ENCODE results near the gene RPS4Y2. TPM values are rescaled to one million over a fixed set of nuclear protein-coding genes. Genes with fewer than 3 reads are reported as not detected.

The RPS4Y2 gene
- polyA plus RNA-seq (2012; rRNA removed), result not detected in 2 replicates
- not detected in 2 replicates for polyA plus RNA-seq (2012; cell fraction: cytosol; rRNA removed)
- polyA plus RNA-seq (2012; cell fraction: nucleus; rRNA removed), result not detected in 2 replicates

- no peak within 1 kb of the TSS for H2AFZ ChIP-seq (ENCODE audit: low read depth)
- H3K27me3 ChIP-seq (ENCODE audit: insufficient read depth), result no peaks in the 10 kb centered on the region
- no peak within 1 kb of the TSS for H3K4me3 ChIP-seq (ENCODE audit: low read depth in 2 of 2, low read length in 1 of 2)
- H3K9me2 ChIP-seq, result no peaks in the 10 kb centered on the region
- no peak within 1 kb of the TSS for H3K9ac ChIP-seq
- H3K9me3 ChIP-seq, result no peaks in the 10 kb centered on the region
- no peaks in the 10 kb centered on the region for H3F3A ChIP-seq (replicated peaks; ENCODE audit: insufficient read depth)
- H4K20me1 ChIP-seq (ENCODE audit: insufficient read depth), result no peaks in the 10 kb centered on the region
- ChIA-PET POLR2A (no interaction called here), CTCF (no interaction called here)
- H3K79me2 ChIP-seq (ENCODE audit: insufficient read depth), result no peaks in the 10 kb centered on the region
- WGBS (ENCODE audit: low lambda C conversion rate), result no CpG with 5 or more reads among the region's 20 CpGs
- no peak within 1 kb of the TSS for H3K4me2 ChIP-seq
- H3K27ac ChIP-seq (ENCODE audit: low read depth in 2 of 2, low read length in 1 of 2), result no peak within 1 kb of the TSS
- no peaks in the 10 kb centered on the region for H3K36me3 ChIP-seq (replicated peaks in 1 of 2; ENCODE audit: control insufficient read depth in 1 of 2, insufficient read depth in 2 of 2, low read length in 1 of 2)
- no peak for DNase-seq
- no peaks in the 10 kb centered on the region for H3K4me1 ChIP-seq (ENCODE audit: control insufficient read depth in 1 of 2, insufficient read depth in 2 of 2, low read depth in 1 of 2, low read length in 1 of 2)
- TF ChIP-seq REST (IDR thresholded peaks at IDR 0.05; ENCODE audit: low read depth, low read length) (no peak), TAF1 (IDR thresholded peaks at IDR 0.05; ENCODE audit: borderline replicate concordance, low read depth, low read length) (no peak), ELF1 (IDR thresholded peaks at IDR 0.05) (no peak), CHD2 (IDR thresholded peaks at IDR 0.05; ENCODE audit: low read length, partially characterized antibody) (no peak), RAD21 (IDR thresholded peaks at IDR 0.05; ENCODE audit: low read length) (no peak), CTCF (IDR thresholded peaks at IDR 0.05) (no peak), MXI1 (IDR thresholded peaks at IDR 0.05; ENCODE audit: low read depth, low read length) (no peak), GABPA (IDR thresholded peaks at IDR 0.05; ENCODE audit: low read depth) (no peak), NFIC (IDR thresholded peaks at IDR 0.05; ENCODE audit: borderline replicate concordance) (no peak), RXRA (IDR thresholded peaks at IDR 0.05; ENCODE audit: borderline replicate concordance, low read depth) (no peak), FOXM1 (IDR thresholded peaks at IDR 0.05; ENCODE audit: low read depth) (no peak), USF1 (IDR thresholded peaks at IDR 0.05; ENCODE audit: borderline replicate concordance, low read depth) (no peak)
Measured at GRCh38 chrY:20755808-20756207, at the start of gene RPS4Y2. RPS4Y2 (plus strand) TSS chrY:20756108; CDS start chrY:20756164, 56 bp downstream.

- Histone ChIP-seq H3K27me3 (ENCODE audit: insufficient read depth) (no peaks in the 10 kb centered on the region), H3K36me3 (replicated peaks in 1 of 2; ENCODE audit: control insufficient read depth in 1 of 2, insufficient read depth in 2 of 2, low read length in 1 of 2) (no peaks in the 10 kb centered on the region), H4K20me1 (ENCODE audit: insufficient read depth) (no peaks in the 10 kb centered on the region), H3K9me2 (no peaks in the 10 kb centered on the region), H3K79me2 (ENCODE audit: insufficient read depth) (no peaks in the 10 kb centered on the region), H3F3A (replicated peaks; ENCODE audit: insufficient read depth) (no peaks in the 10 kb centered on the region), H3K4me2 (no peak overlapping the region), H3K4me1 (ENCODE audit: control insufficient read depth in 1 of 2, insufficient read depth in 2 of 2, low read depth in 1 of 2, low read length in 1 of 2) (no peaks in the 10 kb centered on the region), H3K4me3 (ENCODE audit: low read depth in 2 of 2, low read length in 1 of 2) (no peak overlapping the region), H3K9ac (no peak overlapping the region), H3K9me3 (no peaks in the 10 kb centered on the region), H2AFZ (ENCODE audit: low read depth) (no peak overlapping the region), H3K27ac (ENCODE audit: low read depth in 2 of 2, low read length in 1 of 2) (no peak overlapping the region)
- POLR2A ChIA-PET, result no interaction called here
- TF ChIP-seq MEF2A (IDR thresholded peaks at IDR 0.05; ENCODE audit: borderline replicate concordance, low read depth) (no peak), REST (IDR thresholded peaks at IDR 0.05; ENCODE audit: low read depth, low read length) (no peak), TEAD4 (IDR thresholded peaks at IDR 0.05; ENCODE audit: borderline replicate concordance, insufficient read depth) (no peak), SMC3 (IDR thresholded peaks at IDR 0.05; ENCODE audit: low read depth, low read length) (no peak), POLR2AphosphoS5 (IDR thresholded peaks at IDR 0.05; ENCODE audit: low read depth, low read length) (no peak), IRF3 (IDR thresholded peaks at IDR 0.05; ENCODE audit: low read depth, low read length) (no peak)
- DNase-seq, result no peak
- WGBS (ENCODE audit: low lambda C conversion rate), result no CpG with 5 or more reads among the region's 4 CpGs
- CTCF ChIA-PET, result no interaction called here
Measured at GRCh38 chrY:20714391-20714790, 41.5 kb upstream of the RPS4Y2 start.

Measured in SK-N-SH (cell line).